ENCODE data around the gene EYS.

EYS gene

DNA sequence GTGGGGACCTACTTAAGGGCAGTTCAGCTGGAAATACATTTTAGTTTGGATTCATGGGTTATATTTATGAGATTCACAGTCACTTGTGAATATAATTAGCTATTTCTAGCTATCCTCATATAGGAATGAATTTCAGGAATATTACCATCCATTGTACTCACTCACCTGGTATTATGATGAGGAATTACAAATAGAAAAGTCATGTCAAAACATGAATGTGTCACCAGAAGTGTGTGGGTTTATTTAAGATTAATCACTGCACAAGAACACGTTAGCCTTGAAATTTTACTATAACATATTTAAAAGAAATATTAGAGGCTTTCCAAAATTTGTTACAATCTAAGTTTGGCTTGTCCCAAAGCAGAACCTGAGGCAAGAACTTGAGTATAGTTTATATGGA, 1560.9 kb downstream of the EYS start:
- Histone ChIP-seq H3K79me2 (ENCODE audit: insufficient read depth, low read length) (no peaks in the 10 kb centered on the region), H3K4me1 (ENCODE audit: insufficient read depth, low read length, poor library complexity, severe bottlenecking) (no peaks in the 10 kb centered on the region), H3K4me3 (ENCODE audit: low read length, poor library complexity, severe bottlenecking) (no peak overlapping the region), H3K36me3 (ENCODE audit: insufficient read depth, low read length) (no peaks in the 10 kb centered on the region), H3F3A (ENCODE audit: low read depth) (no peaks in the 10 kb centered on the region), H3K27me3 (ENCODE audit: insufficient read depth, low read length, poor library complexity, severe bottlenecking) (no peaks in the 10 kb centered on the region), H3K4me2 (ENCODE audit: low read depth, low read length, poor library complexity, severe bottlenecking) (no peak overlapping the region), H4K20me1 (ENCODE audit: insufficient read depth, low read length, poor library complexity, severe bottlenecking) (no peaks in the 10 kb centered on the region), H2AFZ (ENCODE audit: low read length) (no peak overlapping the region), H3K9me3 (ENCODE audit: insufficient read depth, low read depth, low read length) (no peaks in the 10 kb centered on the region), H3K9me2 (replicated peaks; ENCODE audit: low read depth, low read length) (no peaks in the 10 kb centered on the region), H3K9ac (ENCODE audit: low read depth, low read length, poor library complexity, severe bottlenecking) (no peak overlapping the region)
- TF ChIP-seq, protein P1, sequence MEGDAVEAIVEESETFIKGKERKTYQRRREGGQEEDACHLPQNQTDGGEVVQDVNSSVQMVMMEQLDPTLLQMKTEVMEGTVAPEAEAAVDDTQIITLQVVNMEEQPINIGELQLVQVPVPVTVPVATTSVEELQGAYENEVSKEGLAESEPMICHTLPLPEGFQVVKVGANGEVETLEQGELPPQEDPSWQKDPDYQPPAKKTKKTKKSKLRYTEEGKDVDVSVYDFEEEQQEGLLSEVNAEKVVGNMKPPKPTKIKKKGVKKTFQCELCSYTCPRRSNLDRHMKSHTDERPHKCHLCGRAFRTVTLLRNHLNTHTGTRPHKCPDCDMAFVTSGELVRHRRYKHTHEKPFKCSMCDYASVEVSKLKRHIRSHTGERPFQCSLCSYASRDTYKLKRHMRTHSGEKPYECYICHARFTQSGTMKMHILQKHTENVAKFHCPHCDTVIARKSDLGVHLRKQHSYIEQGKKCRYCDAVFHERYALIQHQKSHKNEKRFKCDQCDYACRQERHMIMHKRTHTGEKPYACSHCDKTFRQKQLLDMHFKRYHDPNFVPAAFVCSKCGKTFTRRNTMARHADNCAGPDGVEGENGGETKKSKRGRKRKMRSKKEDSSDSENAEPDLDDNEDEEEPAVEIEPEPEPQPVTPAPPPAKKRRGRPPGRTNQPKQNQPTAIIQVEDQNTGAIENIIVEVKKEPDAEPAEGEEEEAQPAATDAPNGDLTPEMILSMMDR (conservative IDR thresholded peaks at IDR 0.05; ENCODE audit: low read length): no peak
- no peak for TF ChIP-seq EZH2phosphoT487 (IDR thresholded peaks at IDR 0.05; ENCODE audit: borderline replicate concordance)

DNA sequence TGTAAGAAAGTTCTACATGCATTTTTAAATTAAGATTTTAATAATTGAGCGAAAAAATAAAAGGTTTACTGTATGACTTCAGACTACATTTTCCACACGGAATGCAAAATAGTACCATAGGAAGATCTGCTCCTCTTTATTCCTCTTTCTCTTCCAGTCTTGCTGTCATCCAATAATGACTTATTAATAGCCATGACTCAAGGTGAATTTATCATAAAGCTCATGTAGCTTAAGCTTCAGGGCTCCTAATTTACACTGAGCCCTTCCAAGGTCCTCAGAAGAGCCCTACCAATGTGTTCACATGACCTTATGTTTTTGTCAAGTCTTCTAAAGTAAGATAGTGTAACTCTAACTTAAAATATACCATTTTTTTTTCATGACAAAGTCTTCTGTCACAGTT, 1561.4 kb downstream of the EYS start:
- Histone ChIP-seq H3F3A (ENCODE audit: low read depth) (no peaks in the 10 kb centered on the region), H3K4me1 (ENCODE audit: insufficient read depth, low read length, poor library complexity, severe bottlenecking) (no peaks in the 10 kb centered on the region), H4K20me1 (ENCODE audit: insufficient read depth, low read length, poor library complexity, severe bottlenecking) (no peaks in the 10 kb centered on the region), H3K27me3 (ENCODE audit: insufficient read depth, low read length, poor library complexity, severe bottlenecking) (no peaks in the 10 kb centered on the region), H3K9ac (ENCODE audit: low read depth, low read length, poor library complexity, severe bottlenecking) (no peak overlapping the region), H3K79me2 (ENCODE audit: insufficient read depth, low read length) (no peaks in the 10 kb centered on the region), H2AFZ (ENCODE audit: low read length) (no peak overlapping the region), H3K4me2 (ENCODE audit: low read depth, low read length, poor library complexity, severe bottlenecking) (no peak overlapping the region), H3K9me2 (replicated peaks; ENCODE audit: low read depth, low read length) (no peaks in the 10 kb centered on the region), H3K4me3 (ENCODE audit: low read length, poor library complexity, severe bottlenecking) (no peak overlapping the region), H3K36me3 (ENCODE audit: insufficient read depth, low read length) (no peaks in the 10 kb centered on the region), H3K9me3 (ENCODE audit: insufficient read depth, low read depth, low read length) (no peaks in the 10 kb centered on the region)
- TF ChIP-seq EZH2phosphoT487 (IDR thresholded peaks at IDR 0.05; ENCODE audit: borderline replicate concordance): no peak
- TF ChIP-seq, protein P1 (conservative IDR thresholded peaks at IDR 0.05; ENCODE audit: low read length): no peak

DNA sequence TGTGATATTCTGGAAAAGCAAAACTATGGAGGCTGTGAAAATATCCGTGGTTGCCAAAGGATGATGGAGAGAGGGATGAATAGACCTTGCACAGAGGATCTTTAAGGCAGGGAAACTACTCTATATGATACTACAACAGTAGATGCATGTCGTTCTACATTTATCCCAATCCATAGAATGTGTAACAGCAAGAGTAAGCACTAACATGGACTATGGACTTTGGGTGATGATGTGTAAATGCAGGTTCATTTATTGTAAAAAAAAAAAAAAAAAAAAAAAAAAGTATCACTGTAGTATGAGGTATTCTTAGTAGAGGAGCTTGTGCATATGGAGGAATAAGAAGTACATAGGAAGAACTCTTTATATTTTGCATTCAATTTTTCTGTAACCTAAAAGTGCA, 1563.9 kb downstream of the EYS start:
- no peaks in the 10 kb centered on the region for H3K9me2 ChIP-seq (replicated peaks; ENCODE audit: low read depth, low read length)
- H3K4me2 ChIP-seq (ENCODE audit: low read depth, low read length, poor library complexity, severe bottlenecking): no peak overlapping the region
- no peaks in the 10 kb centered on the region for H3K4me1 ChIP-seq (ENCODE audit: insufficient read depth, low read length, poor library complexity, severe bottlenecking)
- no peaks in the 10 kb centered on the region for H3K79me2 ChIP-seq (ENCODE audit: insufficient read depth, low read length)
- H3K27me3 ChIP-seq (ENCODE audit: insufficient read depth, low read length, poor library complexity, severe bottlenecking): no peaks in the 10 kb centered on the region
- H3F3A ChIP-seq (ENCODE audit: low read depth): no peaks in the 10 kb centered on the region
- H3K9me3 ChIP-seq (ENCODE audit: insufficient read depth, low read depth, low read length): no peaks in the 10 kb centered on the region
- no peak overlapping the region for H3K4me3 ChIP-seq (ENCODE audit: low read length, poor library complexity, severe bottlenecking)
- no peaks in the 10 kb centered on the region for H4K20me1 ChIP-seq (ENCODE audit: insufficient read depth, low read length, poor library complexity, severe bottlenecking)
- no peak overlapping the region for H3K9ac ChIP-seq (ENCODE audit: low read depth, low read length, poor library complexity, severe bottlenecking)
- no peak for TF ChIP-seq EZH2phosphoT487 (IDR thresholded peaks at IDR 0.05; ENCODE audit: borderline replicate concordance)
- H2AFZ ChIP-seq (ENCODE audit: low read length): no peak overlapping the region
- no peaks in the 10 kb centered on the region for H3K36me3 ChIP-seq (ENCODE audit: insufficient read depth, low read length)

DNA sequence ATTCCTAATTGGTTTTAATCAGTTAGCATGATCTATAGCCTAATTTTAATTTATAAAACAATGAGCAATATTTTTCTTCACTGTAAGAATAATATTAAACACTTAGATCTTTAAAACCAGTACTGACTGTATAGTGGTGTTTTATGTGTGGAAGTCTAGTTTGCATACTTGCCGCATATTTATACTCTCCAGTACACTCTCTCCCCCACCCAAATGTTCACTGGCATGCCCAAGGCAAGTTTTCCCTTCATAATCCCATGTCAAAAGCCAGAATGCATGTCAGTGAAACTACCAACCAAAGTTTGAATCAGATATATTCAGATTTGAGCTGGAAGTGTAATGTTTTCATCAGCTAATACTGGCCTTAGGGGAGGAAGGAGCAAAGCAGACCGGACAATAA, 1565.3 kb downstream of the EYS start:
- TF ChIP-seq EZH2phosphoT487 (IDR thresholded peaks at IDR 0.05; ENCODE audit: borderline replicate concordance): no peak
- TF ChIP-seq, protein P1 (conservative IDR thresholded peaks at IDR 0.05; ENCODE audit: low read length): no peak
- H4K20me1 ChIP-seq (ENCODE audit: insufficient read depth, low read length, poor library complexity, severe bottlenecking): no peaks in the 10 kb centered on the region
- H3K4me1 ChIP-seq (ENCODE audit: insufficient read depth, low read length, poor library complexity, severe bottlenecking): no peaks in the 10 kb centered on the region
- no peak overlapping the region for H3K4me3 ChIP-seq (ENCODE audit: low read length, poor library complexity, severe bottlenecking)
- no peaks in the 10 kb centered on the region for H3K36me3 ChIP-seq (ENCODE audit: insufficient read depth, low read length)
- no peaks in the 10 kb centered on the region for H3K9me2 ChIP-seq (replicated peaks; ENCODE audit: low read depth, low read length)
- no peak overlapping the region for H3K9ac ChIP-seq (ENCODE audit: low read depth, low read length, poor library complexity, severe bottlenecking)
- H3K9me3 ChIP-seq (ENCODE audit: insufficient read depth, low read depth, low read length): no peaks in the 10 kb centered on the region
- no peaks in the 10 kb centered on the region for H3K27me3 ChIP-seq (ENCODE audit: insufficient read depth, low read length, poor library complexity, severe bottlenecking)
- H2AFZ ChIP-seq (ENCODE audit: low read length): no peak overlapping the region
- no peaks in the 10 kb centered on the region for H3F3A ChIP-seq (ENCODE audit: low read depth)
- no peaks in the 10 kb centered on the region for H3K79me2 ChIP-seq (ENCODE audit: insufficient read depth, low read length)
- H3K4me2 ChIP-seq (ENCODE audit: low read depth, low read length, poor library complexity, severe bottlenecking): no peak overlapping the region

All from Loucy (cell line).